Astrocyte of the cerebellum (primary cell): ENCODE results near the gene TMED4.

Source experiments
- DNase-seq: peaks from one replicate; pipeline ENCODE4 v3.0.0-alpha.2; 2011; ENCODE audit warnings: low read depth
- H3K4me3 ChIP-seq: 2 replicates; pipeline ENCODE4 v1.5.1; 2011; ENCODE audit warnings: mild to moderate bottlenecking, low read depth, low read length, moderate library complexity
- CTCF ChIP-seq: IDR thresholded peaks from 2 replicates; pipeline ENCODE4 v1.5.1; 2012; ENCODE audit warnings: low read length, low read depth, moderate library complexity, mild to moderate bottlenecking; ENCODE audit errors: missing control alignments
- in situ Hi-C: cut with HindIII; loops from 2 replicates; pipeline ENCODE4 v1.10.0; 2017; ENCODE audit warnings: low sequenced_read_pairs

Gene TMED4

GRCh38 chr7:44531421-44532380 lies 50.3 kb downstream of the TMED4 start:
- in situ Hi-C loops: no loop called here
- no peak overlapping the region for H3K4me3 ChIP-seq
- TF ChIP-seq CTCF: no peak
- no peak for DNase-seq

- in situ Hi-C loops: no loop called here
- H3K4me3 ChIP-seq: no peak overlapping the region
- TF ChIP-seq CTCF: no peak
- no peak for DNase-seq
Measured at GRCh38 chr7:44530990-44531389, 51.0 kb downstream of the TMED4 start.
